Upper lobe of left lung (tissue), 4 donors: ENCODE measurements around the gene ATP6V1A.

Experiments used
- CTCF ChIP-seq, 6 experiments: fragments of 450-650 bp in 4 of 6; fragments of 200-600 bp in 2 of 6; sonication (generic) in 2 of 6; IDR thresholded peaks; one replicate each; pipeline ENCODE4 v1.5.1; 2016 to 2019; ENCODE audit warnings: antibody characterized with exemption in 6 of 6
- EP300 ChIP-seq, 4 donors: sonication (generic); formaldehyde crosslinking; IDR thresholded peaks; one replicate each; pipeline ENCODE4 v1.5.1; 2017; ENCODE audit warnings: antibody characterized with exemption in 4 of 4, control low read depth in 2 of 4
- POLR2A ChIP-seq, 4 donors: fragments of 450-650 bp; IDR thresholded peaks; one replicate each; pipeline ENCODE4 v1.5.1; 2016 to 2017; ENCODE audit warnings: antibody characterized with exemption in 4 of 4, mild to moderate bottlenecking in 2 of 4
- POLR2AphosphoS5 ChIP-seq, 2 donors: sonication (generic); formaldehyde crosslinking; IDR thresholded peaks; one replicate each; pipeline ENCODE4 v1.5.1; 2017; ENCODE audit warnings: antibody characterized with exemption in 2 of 2

GRCh38 chr3:113834983-113835382, 88.1 kb downstream of the ATP6V1A start:
- TF ChIP-seq CTCF (IDR thresholded peaks at IDR 0.05) (no peak), POLR2A (IDR thresholded peaks at IDR 0.05) (no peak), EP300 (IDR thresholded peaks at IDR 0.05) (no peak), POLR2AphosphoS5 (IDR thresholded peaks at IDR 0.05) (no peak)
